GM12874 (cell line): ENCODE data around the gene FIGNL2.

Source experiments
- CTCF ChIP-seq: IDR thresholded peaks from 2 replicates; pipeline ENCODE4 v1.5.1; 2011; ENCODE audit warnings: low read depth, mild to moderate bottlenecking, control low read depth, low read length, moderate library complexity; ENCODE audit not compliant: insufficient read depth

FIGNL2 gene

GRCh38 chr12:51798501-51798900 lies 50.0 kb downstream of the FIGNL2 start:
- TF ChIP-seq CTCF: no peak

- no peak for TF ChIP-seq CTCF
These were observed 51.2 kb downstream of the FIGNL2 start for GRCh38 chr12:51797301-51797700.

GRCh38 chr12:51793201-51793600 lies 55.3 kb downstream of the FIGNL2 start:
- TF ChIP-seq CTCF: no peak

GRCh38 chr12:51792417-51792816 lies 56.1 kb downstream of the FIGNL2 start:
- no peak for TF ChIP-seq CTCF

GRCh38 chr12:51788876-51789275 lies 59.6 kb downstream of the FIGNL2 start:
- TF ChIP-seq CTCF: no peak

- no peak for TF ChIP-seq CTCF
These were observed 62.6 kb downstream of the FIGNL2 start for GRCh38 chr12:51785906-51786305.

GRCh38 chr12:51784688-51785087 lies 63.8 kb downstream of the FIGNL2 start:
- no peak for TF ChIP-seq CTCF

- no peak for TF ChIP-seq CTCF
These were observed 68.6 kb downstream of the FIGNL2 start for GRCh38 chr12:51779876-51780275.
